ENCODE measurements around the gene HSPB1.
A peak's percentile ranks its signal among the peaks of the same experiment; 100 is the strongest.
"Not testable (repeated sequence)": the region's sequence is repeated elsewhere in the genome, so short reads cannot be mapped to it uniquely, and the experiment has no call there.

HSPB1 gene

DNA sequence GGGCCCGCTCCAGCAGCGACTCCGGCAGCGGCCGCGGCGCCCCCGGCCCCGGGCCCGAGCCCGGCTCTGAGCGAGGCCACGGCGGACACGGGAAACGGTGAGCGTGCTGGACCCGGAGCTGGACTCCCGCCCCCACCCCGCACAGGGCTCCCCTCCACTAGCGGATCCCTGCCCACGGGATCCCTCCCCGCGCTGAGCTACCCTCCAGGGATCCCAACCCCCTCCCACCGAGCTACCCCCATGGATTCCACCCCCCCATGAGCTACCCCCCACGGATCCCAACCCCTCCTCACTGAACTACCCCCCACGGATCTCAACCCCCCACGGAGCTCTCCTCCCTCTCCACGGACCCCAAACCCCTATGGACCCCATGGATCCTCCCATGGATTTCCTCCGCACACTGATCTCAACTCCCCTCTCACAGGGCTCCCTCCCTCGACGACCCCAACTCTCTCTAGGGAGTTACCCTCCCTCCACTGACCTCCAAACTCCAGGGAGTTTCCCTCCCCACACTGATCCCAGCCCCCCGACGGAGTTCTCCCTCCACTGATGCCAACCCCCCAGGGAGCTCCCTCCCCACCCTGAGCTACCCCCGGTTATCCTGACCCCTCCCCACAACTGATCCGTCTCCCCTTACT is 20.6 kb upstream of the HSPB1 start:
- no peak for DNase-seq

DNA sequence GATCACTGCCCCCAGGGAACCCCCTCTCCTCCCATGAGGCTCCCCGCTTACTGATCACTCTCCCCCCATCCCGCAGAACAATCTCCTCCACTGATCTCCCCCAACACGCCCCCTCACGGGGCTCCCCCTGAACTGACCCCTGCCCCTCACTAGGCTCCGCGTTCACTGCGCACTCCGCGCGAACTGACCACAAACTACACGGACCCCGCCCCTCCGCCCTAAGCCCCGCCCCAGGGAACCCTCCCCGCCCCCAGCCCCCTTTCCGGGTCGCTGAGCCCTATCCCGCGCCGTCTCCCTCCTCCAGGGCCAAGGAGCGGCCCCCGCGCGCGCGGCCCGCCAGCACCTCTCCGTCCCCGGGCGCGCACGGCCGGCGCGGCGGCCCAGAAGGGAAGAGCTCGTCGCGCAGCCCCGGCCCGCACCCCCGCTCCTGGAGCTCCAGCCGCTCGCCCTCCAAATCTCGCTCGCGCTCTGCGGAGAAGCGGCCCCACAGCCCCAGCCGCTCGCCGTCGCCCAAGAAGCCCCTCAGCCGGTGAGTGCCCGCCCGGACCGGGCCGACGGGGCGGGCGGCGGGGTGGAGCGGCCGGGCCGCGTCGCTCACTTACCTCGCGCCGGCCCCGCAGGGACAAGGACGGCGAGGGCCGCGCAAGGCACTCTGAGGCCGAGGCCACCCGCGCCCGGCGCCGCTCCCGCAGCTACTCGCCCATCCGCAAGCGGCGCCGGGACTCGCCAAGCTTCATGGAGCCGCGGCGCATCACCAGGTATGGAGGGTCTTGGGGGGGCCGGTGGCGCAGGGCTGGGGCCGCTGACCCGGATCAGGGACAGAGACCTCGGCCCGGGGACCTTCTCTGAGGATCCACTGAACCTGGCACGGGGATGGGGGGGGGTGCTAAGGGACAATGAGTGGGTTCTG is 19.9 kb upstream of the HSPB1 start:
- DNase-seq, result no peak

DNA sequence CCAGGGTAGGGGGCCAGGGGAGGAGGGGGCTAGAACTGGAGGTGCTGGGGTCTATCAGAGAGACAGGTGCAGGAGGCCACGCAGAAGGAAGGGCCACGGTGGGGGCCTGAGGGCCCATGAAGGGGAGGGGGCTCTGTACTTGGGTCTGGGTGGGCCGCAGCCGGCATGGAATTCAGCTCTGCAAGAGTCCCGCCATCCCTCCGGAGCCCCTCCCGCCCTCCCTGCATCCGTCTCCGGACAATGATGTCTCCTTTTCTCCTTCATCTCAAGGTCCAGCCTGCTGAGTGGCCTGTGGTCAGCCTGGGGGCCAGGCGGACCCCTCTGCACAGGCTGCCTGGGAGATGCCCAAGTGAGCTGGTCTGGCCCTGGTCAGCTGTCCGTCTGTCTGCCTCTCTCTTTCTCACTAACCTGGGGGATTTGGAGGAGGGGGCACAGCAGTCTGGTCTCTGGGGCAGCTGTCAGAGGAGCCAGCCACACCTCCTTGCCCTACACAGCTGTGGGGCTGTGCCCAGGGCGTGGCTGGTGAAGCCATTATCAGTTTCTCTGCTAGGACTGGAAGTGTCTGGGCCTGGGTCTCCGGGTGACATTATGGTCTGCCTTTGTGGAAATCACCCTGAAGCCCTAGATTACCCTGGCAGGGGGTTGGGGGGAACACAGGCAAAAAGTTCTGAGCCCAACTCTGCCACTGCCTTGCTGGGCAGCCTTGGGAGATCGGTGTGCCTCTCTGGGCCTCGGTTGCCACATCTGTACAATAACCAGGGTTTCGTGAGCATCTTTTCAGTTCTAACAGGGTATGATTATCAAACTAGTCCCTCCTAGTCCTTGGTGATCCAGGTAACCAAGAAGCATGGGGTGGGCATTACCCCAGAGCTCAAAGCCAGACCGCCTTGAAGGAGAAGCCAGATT is 19.0 kb upstream of the HSPB1 start:
- DNase-seq, result no peak

DNA sequence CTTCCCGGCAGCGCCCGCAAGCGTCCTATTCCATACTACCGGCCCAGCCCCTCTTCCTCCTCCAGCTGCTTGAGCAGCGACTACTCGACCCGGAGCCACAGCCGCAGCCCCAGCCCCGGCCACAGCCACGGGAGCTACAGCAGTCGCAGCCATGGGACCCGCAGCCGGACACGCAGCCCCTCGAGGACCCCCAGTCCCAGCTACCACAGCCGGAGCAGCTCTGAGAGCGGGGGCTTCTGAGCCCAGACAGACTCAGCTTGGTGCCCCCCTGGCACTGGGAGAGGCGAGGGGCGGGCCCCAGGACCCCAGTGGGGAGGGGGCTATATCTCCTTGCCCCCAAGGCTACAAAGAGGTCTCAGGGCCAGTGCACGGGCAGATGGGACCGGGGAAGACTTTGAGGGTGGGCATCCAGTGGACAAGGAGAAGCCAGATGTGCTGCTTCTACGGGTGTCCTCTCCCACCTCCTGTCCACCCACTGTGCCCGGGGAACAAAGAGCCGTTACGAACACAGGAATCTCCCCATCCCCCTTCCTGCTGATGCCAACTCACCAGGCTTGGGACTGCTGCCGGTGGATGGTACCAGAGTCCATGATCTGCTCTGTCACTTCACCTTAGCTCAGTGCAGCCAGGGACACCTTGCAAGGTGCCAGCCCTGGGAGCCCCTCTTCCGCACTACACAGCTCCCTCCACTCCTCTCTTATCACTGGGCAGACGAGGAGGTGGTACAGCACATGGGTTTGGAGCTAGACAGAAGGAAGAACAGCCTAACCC is 16.7 kb upstream of the HSPB1 start:
- DNase-seq, result no peak

DNA sequence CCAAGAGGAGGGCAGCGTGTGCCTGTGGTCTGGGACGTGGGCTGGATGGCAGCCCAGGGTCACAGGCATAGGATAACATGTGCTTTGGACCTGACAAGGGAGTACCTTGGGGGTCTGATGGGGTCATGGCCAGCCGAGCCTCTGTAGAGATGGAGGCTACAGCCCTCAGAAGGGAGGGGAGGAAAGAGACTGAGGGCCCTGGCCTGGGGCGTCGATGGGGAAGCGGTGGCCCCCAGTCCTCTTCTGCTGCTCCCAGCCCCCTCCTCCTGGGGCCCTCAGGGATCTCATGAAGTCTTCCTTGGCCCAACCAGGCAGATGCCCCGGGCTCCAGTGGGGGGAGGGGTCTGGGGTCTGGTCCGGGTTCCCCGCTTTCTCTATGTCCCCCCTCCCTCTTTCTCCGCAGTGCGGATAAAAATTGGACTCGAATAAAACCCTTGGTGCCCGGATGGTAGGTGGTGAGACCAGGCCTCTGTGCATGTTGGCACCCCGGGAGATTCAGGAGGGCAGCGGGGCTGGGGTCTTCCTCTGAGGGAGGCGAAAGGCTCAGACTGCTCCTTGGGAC is 15.6 kb upstream of the HSPB1 start:
- DNase-seq, result no peak

DNA sequence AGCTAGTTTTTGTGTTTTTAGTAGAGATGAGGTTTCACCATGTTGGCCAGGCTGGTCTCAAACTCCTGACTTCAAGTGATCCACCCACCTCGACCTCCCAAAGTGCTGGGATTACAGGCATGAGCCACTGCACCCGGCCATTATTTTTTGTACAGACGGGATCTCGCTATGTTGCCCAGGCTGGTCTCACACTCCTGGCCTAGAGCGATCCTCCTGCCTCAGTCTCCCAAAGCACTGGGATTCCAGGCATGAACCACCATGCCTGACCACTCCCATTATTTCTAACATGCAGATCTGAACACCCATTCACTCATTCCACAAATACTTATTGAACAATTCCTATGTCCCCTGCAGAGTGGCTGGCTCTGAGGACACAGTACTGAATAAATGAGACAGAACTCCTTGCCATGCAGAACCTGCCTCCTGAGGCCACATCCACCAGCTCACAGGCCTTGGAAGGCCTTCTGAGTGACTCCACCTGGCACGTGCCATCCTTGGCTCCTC is 11.6 kb upstream of the HSPB1 start:
- not testable (repeated sequence) for DNase-seq

DNA sequence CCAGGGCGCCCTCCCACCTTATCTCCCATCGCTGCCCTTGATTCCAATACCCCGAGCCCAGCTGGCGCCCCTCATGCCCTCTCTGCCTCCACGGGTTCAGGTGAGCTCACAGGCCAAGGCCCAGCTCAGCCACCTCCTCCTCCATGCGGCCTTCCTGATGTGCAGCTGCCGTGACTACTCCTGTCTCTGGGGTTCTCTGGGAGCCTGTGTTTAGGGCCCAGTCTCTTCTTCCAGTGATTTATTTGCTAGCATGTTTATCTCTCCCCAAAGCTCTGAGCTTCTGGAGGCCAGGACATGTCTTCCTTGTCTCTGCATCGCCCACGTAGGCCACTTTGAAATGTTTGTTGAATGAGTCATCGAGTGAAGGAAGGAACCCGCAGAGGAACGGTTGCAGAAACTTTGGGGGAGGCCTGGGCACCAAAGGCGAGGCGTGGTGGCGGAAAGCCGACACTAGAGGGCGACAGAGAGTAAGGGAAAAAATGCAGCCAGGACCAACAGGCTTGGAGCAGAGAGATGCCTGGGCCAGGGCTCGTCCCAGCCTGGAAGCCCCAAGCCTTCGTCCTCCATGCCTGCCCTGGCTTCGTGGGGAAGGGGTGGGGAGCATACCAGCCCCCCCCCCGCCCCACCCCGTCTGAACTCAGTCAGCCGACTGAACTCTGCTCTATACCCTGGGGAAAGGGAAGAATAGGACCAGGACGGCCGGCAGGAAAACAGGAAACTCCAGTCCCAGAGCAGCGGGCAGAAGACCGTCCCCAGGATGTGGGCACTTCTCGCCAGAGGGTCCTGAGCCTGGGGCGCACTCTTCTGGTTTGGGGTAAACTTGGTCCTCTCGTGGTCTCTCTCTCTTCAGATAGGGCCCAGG is 10.9 kb upstream of the HSPB1 start:
- peak in 13 of 14 donors; percentile 49 to 90 (median 86) for DNase-seq

DNA sequence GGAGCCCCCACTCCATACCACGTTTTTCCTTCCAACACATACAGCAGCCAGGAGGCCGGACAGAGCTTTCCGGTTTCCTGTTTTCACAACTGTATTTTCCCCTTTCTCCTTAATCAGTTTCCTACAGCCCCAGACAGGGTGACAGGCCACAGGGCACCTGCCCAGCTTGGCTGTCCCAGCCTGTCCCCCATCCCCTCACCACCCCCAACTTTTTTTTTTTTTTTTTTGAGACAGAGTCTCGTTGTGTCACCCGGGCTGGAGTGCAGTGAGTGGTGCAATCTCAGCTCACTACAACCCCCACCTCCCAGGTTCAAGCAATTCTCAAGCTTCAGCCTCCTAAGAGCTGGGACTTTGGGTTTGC is 10.3 kb upstream of the HSPB1 start:
- peak in 1 of 14 donors; percentile 58 for DNase-seq

DNA sequence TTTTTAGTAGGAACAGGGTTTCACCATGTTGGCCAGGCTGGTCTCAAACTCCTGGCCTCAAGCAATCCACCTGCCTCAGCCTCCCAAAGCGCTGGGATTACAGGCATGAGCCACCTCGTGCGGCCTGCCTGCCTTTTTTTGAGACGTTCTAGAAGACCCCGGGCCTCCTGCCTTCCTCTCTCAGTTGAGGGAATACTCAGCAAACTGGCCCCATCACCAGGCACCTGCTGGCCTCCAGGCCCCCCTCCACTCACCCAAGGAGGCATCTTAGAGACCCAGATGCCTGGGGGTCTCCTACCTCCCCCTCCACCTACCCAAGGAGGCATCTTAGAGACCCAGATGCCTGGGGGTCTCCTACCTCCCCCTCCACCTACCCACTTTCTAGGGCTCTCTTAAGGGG is 9.6 kb upstream of the HSPB1 start:
- not testable (repeated sequence) for DNase-seq

DNA sequence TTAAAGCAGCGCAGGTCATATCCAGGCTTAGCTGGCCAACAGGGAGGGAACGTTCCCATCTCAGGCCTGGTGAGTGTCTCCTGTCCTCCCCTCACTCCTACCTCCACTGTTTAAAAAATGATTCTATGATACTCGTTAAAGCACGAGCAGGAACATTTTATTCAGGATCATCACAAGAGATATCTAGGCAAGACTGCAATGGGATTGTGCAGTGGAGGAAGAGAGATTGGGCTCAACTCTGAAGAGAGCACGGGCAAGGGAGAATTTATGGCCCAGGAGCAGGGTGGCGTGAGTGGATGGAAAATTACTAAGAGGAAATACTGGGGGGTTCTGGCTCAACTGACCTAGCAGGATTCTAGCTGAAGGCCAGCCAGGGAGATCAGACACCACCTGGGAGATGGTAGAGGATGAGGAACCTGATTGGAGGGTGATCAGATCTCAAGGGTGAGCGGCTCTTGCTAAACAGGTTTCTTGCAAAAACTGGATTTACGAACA is 9.0 kb upstream of the HSPB1 start:
- no peak for DNase-seq

DNA sequence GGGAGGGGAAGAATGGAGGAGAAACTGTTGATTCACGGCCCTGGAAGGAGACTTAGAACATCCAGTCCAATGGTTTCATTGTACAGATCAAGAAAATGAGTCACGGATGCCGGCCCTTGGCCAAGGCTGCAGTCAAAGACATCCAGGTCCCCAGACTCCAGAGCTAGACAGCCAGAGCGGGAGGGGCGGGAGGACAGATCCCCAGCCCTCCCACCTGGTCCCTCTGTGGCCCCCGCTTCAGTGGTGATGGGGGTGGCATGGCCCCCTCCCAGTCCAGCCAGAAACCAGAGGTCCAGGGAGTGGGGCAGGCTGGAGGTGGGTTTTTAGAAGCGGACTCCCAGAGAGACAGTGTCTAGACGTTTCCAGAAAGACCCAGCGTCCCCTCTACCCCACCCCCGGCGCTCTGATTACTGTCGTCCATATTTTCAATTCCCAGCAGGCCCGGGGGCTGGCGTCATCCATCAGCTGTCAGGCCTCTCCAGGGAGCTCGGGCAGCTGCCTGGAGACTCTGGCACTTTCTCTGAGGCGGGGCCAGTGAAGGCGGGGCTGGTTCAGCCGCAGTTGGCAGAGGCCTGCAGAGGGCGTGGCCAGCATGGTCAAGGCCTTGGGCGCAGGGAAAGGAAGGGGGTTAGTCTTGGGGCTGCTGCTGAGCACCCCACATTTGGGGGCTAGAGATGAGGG is 8.0 kb upstream of the HSPB1 start:
- DNase-seq, result peak in 13 of 14 donors; percentile 59 to 98 (median 95)

DNA sequence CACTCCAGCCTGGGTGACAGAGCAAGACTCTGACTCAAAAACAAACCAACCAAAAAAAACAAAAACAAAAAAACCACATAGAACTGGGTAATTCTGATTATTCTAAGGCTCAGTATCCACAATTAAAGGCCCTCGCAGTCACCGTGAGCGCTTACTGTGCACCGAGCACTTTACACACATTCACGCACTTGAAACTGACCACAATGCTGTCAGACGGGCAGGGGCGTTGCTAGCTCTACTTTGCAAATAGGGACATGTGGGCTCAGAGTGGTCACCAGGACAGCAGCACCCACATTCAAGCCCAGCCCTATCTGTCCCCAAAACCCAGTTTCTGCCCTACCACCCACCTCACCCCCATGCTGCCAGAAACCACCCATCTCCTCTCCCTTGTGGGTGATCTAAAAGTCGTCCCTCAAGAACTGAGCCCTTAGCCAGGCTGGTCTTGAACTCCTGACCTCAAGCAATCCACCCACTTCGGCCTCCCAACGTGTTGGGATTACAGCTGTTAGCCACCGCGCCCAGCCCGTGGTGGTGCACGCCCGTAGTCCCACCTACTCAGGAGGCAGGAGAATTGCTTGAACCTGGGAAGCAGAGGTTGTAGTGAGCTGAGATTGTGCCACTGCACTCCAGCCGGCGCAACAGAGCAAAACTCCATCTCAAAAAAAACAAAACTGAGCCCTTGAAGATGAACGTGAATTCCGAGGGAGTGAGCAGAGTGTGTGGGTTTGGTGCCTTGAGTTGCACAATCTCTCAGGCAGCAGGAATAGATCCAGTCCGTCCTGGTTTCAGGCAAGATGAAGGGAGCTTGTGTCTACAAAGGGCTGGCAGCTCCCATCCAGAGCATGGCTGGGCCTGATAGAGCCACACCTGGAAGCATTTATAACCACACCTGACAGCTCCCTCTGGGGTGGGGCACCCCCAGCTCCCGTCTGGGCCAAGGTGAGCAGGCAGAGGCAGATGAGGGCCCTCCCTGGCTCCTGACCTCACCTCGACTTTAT is 5.4 kb upstream of the HSPB1 start:
- no peak for DNase-seq

DNA sequence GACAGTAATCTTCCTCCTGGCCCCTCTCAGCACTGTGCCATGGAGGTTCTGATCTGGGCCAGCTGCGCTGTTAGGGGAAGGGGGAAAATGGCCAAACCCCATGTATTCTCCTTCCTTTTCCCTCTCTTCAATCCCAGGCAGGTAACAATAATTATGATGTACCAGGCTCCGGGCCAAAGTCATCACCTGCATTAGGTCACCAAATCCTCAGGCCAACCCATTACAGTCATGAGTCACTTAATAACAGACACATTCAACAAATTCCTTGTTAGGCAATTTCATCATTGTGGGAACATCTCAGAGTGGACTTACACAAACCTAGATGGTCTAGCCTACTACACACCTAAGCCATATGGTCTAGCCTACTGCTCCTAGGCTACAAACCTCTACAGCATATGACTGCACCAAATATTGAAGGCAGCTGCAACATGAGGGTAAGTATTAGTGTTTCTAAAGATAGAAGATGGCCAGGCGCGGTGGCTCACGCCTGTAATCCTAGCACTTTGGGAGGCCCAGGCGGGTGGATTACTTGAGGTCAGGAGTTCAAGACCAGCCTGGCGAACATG is 2.2 kb upstream of the HSPB1 start:
- DNase-seq, result no peak

DNA sequence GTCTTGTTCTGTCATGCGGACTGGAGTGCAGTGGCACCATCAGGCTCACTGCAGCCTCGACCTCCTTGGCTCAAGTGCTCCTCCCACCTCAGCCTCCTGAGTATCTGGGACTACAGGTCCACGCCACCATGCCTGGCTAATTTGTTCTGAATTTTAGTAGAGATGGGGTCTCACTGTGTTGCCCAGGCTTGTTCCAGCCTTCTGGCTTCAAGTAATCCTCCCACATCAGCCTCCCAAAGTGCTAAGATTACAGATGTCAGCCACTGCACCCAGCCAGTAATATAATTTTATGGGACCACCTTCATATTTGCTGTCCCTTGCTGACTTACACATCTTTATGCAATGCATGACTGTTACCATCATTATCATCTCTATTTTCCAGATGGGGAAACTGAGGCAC is 1.5 kb upstream of the HSPB1 start:
- DNase-seq, result no peak

DNA sequence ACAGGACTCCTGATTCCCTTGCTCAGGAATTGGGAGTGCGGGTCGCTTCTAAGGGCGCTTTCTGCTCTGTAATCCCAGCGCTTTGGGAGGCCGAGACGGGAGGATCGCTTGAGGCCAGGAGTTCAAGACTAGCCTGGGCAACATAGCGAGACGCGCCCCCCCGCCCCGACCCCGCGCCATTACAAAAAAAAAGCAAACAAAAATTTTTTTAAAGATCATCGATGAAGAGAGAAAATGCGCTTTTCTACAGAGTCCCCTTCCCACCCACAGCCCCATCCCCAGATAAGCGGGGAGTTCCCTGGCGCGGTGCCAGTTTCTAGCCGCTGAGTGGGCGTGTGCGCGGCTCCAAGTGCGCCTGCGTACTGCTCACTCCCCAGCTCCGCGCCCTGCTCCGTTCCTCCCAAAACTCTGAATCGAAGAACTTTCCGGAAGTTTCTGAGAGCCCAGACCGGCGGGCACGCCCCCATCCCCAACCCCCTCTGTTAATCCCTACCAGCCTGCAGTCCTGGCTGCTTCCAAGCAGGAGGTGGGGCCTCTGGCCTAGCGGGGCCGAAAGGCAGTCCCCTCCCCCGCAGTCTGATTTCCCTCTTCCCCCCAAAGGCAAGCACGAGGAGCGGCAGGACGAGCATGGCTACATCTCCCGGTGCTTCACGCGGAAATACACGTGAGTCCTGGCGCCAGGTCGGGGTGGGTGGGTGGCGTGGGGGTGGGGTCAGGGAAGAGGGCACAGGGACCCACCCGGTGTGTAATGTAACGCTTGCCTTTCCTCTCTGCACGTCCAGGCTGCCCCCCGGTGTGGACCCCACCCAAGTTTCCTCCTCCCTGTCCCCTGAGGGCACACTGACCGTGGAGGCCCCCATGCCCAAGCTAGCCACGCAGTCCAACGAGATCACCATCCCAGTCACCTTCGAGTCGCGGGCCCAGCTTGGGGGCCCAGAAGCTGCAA is 1.0 kb downstream of the HSPB1 start:
- peak in 12 of 14 donors; percentile 25 to 81 (median 66) for DNase-seq

DNA sequence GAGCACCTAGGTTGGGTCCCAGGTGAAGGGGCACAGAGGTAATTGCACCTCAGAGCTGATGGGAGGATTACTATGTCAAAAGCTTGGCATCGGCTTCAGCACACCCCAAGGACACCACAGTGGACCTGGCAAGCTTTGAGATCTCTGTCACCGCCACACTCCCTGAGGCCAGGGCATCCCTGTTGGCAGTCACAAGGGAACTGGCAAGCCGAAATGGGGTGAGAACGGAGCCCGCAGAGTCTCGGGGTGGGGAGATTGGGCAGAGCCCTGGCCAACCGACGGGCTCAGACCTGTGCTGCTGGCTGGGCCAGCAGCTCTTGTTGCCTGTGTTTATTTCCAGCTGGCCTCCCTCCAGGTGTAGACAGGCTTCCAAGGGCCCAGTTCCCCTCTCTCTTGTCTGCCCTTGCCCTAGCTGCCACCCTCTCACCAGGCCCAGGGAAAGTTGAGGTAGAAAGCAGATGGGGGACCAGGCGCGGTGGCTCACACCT is 2.5 kb downstream of the HSPB1 start:
- DNase-seq, result peak in 11 of 14 donors; percentile 34 to 89 (median 69)

DNA sequence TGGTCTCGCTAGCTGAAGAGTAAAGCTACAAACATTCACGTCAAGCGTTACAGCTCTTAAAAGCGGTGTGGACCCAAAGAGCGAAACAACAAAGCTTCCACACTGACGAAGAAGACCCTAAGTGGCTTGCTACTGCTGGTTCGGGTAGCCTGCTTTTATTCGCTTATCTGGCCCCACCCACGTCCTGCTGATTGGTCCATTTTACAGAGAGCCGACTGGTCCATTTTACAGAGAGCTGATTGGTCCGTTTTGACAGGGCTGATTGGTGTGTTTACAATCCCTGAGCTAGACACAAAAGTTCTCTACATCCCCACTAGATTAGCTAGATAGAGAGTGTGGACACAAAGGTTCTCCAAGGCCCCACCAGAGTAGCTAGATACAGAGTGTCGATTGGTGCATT is 6.4 kb downstream of the HSPB1 start:
- DNase-seq, result not testable (repeated sequence)

Data from C1 segment of cervical spinal cord (tissue), 14 donors.